Stimulated activated naive CD4-positive, alpha-beta T cell (primary cell): ENCODE data around the gene DNAJB8.

Experiments
- DNase-seq, 6 experiments: peaks; one replicate each; lab custom pipeline; 2025; lab: John Stamatoyannopoulos, UW

DNAJB8 gene

DNA sequence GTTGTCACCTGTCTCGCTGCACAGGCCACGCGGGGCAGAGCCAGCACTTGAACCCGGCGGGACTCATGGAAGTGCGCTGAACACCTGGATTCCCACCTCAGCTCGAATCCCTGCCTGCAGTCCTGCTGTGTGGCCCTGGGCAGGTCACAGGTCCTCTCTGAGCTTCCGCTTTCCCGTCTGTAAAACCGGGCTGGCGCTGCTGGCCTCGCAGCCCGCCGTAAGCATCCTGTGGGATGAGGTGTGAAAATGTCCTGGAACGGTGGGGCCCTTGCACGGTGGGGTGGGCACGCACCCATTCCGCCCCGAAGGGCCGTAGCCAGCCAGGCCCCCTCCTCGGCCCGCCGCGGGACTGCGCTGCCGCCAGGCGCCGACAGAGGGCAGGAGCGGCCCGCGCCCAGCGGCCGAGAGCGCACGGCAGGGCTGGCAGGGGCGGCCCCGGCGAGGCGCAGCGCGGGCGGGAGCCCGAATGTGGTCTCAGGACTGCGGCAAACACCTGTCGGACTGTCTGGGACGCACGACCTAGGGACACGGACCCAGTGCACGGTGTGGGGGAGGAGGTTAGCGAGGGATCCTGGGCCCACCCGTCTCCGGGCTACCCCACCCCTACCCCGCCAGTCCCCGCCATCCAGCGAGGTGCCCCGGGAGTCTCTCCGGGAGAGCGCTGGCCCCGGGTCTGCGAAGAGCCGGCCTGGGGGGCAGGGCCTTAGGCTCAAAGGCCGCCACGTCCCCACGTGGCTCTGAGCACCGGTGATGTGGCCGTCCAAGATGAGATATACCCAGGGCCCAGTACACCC lies 40.4 kb downstream of the DNAJB8 start:
- peak in 5 of 6 experiments; percentile 21 to 67 (median 51) for DNase-seq

DNA sequence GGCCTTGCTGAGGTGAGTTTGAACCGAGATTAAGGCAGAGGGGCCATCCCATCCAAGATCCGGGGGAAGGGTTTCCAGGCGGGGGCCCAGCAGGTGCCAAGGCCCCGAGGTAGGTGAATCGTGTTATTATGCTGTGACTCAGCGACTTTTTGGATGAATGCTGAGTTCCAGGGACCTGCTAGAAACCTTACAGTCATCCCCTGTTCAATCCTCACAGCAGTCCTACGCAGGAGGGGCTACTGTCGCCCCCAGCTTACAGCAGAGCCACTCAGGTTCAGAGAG lies 40.9 kb downstream of the DNAJB8 start:
- DNase-seq: no peak

DNA sequence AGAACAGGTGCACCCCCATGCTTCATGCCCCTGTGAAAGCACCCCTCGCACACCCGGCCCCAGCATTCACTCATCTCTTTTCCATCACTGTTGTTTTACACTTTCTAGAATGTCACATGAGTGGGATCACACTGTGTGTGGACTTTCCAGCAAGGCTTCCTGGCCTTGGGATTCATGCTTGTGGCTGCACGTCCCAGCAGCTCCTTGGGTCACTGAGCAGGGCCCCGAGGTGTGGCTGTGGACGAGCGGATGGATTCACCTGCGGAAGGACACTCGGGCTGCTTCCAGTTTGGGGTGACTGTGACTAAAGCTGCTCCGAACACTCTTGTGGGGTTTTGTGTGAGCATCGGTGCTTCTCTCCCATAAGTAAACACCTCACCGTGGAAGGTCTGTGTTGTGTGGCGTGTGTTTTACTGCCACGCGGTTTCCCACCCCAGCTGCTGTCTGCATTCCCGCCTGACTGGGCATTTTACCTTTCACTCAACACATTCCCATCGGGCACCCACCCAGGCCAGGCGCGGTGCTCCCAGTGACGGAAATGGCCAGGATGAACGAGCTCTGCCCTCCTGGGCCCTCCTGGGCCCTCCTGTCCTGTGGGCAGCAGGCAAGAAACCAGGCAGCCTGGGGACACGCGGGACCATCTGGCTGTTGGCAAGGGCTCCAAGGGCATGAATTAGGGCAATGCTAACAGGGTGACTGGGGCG lies 41.4 kb downstream of the DNAJB8 start:
- DNase-seq: no peak

DNA sequence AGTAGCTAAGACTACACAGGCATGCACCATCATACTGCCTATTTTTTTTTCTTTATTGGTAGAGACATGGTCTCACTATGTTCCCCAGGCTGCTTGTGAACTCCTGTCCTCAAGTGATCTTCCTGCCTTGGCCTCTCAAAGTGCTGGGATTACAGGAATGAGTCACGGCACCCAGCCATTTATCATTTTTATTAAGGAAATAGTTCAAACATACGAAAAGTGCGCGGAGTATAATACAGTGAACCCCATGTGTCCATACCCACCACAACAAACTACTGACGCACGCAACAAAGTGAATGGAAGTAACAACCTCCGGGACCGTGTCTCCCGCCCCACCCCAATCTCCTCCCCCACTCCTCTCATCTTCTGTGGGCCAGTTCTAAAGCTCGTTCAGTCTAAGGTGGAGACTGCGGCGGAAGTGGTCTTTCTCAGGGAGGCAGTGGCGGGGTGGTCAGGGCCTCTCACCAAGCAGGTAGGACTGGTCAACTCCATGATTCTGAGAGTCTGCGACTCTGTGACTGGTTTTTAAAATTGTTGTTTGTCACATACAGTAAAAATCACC lies 42.1 kb downstream of the DNAJB8 start:
- DNase-seq: no peak

DNA sequence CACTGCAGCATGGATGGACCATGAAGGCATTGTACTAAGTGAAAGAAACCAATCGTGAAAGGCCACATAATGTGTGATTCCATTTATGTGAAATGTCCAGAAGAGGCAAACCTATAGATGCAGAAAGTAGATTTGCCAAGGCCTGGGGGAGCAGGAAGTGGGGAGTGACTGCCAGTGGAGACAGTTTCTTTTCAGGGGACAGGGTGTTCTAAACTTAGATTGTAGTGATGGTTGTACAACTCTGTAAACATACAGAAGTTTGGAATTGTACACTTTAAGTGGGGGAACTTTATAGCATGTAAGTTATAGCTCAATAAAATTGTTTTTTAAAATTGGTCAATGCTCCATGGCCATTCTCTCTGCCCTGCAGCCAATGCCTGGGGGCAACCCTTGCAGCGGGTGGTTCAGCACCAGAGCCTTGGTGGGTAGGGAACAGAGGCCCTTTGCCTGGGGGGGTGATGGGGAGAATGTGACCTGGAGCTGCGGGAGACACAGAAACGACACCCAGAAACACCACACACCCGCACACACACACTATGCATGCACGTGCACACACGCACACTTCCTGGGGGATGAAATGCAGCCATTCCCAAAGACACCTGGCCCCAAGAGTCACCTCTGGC lies 43.1 kb downstream of the DNAJB8 start:
- DNase-seq: no peak

DNA sequence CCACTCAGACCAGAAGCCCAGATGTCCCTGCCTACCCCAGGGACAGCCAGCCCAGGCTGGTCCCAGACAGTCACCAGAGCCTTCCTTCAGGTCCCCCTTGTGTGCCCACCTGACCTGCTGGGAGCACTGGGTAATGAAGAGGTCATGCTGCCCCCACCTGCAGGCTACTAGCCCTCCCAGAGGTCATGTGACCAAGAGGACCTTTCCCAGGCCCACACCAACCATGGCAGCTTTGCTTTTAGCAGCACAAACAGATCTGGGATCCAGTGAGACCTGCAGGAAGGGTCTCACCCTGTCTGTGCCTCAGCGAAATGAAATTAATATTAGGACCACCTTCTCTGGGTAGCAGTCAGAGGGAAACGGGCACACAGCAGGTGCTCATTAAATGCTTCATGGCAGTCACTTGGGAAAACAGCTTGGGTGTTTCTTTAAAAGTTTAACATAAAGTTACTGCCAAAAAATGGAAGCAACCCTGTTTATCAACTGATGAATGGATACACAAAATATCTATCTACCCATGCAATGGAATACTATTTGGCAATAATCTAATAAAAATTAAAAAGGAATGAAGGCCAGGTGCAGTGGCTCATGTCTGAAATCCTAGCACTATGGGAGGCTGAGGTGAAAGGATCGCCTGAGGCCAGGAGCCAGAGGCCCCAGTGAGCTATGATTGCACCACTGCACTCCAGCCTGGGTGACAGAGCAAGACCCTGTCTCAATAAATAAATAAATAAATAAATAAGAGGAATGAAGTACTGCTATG lies 43.7 kb downstream of the DNAJB8 start:
- DNase-seq: no peak

DNA sequence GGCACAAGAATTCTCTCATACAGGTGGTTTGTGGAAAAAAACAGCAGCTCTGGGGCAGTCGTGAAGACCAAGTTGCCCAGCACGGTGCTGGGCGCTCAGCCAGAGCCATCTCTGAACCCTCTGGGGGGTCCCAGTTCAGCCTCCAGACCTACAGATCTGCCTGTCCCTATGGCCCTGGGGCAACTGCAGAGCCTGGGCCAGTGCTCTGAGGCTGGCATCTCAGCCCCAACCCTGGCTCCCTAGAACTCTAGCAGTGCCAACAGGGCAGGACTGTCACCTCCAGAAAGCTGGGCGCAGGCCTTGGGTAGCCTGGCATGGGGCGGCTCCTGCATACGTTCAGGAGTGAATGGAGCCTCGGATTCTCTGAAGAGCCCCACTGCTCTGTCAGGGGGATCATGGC lies 44.7 kb downstream of the DNAJB8 start:
- DNase-seq: no peak

DNA sequence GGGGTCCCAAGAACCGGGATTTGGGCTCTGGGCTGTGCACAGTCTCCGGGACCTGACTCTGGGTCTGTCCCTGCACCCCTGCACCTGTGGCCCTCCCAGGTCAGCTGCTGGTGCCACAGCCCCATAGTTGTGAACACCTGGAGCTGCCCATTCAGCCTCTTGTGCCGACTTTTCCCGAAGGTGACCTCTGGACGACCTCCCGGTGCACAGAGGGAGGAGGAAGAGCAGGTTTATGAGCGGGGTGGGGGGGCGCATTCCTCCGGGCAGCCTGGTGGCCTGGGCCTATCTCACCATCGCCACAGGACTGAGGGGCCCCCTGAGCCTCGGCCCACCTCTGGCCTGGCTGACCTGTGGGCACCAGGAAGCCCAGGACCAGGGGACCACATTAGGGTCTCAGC lies 45.3 kb downstream of the DNAJB8 start:
- DNase-seq: no peak

DNA sequence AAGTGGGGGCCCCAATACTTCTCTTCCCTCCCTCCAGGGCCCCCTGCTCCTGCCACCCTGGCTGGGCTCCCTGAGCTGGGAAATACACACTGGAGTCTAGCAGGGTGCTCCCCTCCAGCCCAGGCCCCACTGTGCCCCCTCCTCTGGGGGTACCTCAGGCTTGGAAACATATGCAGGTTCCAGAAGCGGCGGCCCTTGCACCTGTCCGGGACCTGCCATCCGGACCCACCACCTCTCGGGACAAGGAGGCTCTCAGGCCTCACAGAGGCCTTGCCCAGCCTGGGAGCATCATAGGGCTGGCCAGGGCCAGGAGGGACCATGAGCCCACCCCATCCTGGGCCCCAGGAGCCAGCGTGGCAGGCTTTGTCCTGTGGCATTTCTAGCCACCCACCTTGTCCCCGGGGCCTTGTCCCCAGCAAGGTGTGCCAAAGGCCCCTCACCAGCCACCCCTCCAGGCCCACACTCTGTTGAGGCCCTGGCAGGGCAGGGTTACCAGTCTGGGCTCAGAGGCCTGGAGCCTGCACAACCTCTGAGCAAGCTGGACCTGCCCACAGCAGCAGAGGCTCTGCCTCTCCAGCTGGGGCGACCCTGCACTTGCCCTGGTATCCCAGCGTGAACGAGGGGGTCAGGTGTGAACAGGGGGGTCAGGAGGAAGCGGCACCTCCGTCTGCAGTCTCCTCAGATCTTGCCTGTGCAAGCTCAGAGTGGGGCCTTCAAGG lies 45.8 kb downstream of the DNAJB8 start:
- DNase-seq: no peak

DNA sequence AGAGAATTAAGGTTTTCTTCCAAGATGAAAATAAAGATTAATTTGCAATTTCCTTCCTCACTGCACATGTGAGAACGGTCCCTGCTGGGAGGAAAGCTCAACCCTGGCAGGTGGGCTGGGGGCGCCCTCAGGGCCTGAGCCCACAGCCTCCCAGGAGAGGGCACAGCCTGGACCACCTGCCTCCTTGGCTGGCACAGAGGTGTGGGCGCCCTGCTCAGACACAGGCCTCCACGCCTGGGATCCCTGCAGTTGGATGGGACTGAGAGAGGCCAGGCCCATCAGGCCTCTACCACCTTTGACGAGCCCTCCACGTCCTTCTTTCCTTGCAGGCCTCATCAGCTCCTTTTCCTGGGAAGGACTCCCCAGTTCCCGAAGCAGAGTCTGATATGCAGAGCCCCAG lies 46.4 kb downstream of the DNAJB8 start:
- no peak for DNase-seq

DNA sequence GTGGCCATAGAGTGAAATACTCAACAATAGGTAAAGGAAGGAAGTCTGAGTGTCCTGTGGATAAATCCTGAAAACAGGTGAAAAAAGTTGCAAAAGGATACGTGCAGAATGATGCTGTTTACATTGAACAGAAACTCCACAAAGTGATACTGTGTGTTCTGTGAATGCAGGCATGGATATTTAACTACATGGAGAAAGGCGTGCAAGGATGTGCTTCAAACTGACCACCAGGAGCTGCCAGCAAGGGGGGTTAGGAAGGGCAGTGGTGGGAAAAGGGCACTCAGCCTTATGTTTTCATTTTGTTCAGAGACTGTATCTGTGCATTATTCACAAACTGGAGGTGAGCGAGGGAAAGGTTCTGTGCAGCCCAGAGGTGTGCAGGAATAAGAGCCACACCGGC lies 47.4 kb downstream of the DNAJB8 start:
- DNase-seq: no peak

DNA sequence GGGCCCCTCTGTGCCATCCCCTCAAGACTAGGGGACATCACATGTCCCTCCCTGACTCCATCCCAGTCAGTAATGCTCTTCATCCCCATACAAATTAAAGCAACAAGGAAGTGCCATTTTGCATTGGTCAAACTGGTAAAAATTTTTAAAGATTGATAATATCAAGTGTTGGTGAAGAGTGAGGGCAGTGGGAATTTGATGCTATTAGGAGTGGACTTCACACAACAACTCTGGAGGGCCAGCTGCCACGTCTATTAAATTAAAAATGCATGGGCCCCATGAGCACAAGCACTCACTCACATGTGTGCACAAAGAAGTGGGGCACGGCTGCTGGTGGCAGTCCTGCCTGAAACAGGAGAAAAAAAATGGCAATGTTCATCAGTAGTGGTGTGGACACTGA lies 47.8 kb downstream of the DNAJB8 start:
- DNase-seq: no peak

DNA sequence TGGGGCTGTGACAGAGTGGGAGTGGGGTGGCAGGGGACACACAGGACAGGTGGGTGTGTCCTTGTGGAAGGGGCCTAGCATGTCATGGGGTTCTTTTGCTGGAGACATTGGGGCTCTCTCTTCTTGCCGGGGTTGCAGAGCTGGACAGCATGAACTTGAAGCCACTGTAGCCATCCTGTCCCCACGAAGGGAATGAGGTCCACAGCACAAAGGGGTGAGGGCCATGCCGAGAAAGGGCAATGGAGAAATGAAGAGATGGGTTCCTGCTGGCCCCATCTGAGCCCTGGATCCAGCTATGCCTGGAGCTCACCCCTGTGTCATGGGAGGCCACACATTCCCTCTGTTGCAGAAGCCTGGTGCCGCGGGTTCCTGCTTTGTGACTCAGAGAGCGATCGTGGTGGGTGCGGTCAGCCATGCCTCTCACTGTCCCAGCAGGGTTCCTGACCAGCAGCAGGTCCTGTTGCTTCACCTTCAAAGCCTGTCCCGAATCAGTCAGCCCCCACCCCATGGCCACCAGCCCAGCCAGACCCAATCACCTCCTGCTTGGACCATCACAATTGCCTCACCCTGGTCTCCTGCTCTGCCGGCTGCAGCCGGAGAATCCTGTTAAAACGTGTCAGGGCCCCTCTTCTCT lies 50.0 kb downstream of the DNAJB8 start:
- DNase-seq: no peak

DNA sequence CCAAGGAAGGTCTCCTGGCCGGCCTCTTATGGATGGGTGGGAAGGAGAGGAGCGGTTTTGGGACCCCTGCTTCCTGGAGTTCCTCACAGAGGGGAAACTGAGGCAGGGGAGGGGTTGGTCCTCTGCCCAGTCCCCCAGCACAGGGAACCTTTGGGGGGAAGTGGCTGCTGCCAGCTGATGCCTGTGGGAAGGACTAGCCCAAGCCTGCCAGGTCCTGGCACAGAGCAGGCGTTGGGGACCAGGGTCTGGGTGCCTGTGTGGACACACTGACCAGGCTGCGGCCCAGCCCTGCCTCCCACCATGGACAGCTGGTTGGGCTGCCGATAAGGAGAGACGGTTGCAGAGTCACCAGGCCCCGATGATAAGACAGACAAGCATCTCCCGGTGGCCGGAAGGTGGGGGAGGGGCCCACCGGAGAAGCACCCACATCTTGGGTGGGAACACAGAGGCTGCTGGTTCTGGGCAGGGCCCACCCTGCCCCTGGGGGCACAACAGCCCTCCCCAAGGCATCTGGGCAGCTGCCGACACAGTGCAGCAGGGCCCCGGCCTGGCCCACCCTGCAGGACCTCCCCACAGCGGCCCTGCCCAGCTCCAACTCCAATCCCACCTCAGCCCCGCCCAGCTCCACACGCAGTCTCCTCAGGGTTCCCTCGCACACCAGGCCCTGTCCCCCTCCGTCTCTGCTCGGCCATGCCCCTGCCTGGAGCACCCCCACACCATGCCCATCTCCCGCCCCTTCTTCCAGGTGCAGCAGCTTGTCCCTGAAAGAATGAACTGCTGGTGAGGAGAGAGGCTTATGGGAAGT lies 50.7 kb downstream of the DNAJB8 start:
- no peak for DNase-seq

DNA sequence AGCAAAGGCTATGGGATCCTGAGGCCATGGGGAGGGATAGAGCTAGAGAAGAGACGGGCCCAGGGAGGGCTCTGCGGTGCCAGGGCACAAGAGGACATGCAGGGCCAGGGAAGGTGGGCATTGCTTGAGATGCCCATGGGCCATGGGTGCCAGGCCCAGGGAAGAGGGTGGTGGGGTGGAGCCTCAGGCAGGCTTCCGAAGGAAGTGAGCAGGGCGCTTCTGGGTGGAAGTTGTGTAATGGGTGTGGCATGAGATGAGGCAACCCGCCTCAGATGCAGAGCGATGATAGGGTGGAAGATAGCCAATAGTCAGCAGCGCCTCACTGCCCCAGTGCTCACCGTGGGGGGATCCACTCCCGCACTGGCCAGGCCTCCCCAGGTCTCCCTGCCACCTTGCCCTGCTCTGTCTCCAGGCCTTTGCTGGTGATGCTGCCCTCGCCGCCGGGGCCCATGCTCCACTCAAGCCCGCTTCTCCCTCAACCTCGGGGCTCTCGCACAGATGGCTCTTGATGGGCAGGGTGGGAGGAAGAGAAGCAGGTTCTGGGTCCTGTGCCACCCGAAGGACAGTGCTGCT lies 51.4 kb downstream of the DNAJB8 start:
- no peak for DNase-seq

DNA sequence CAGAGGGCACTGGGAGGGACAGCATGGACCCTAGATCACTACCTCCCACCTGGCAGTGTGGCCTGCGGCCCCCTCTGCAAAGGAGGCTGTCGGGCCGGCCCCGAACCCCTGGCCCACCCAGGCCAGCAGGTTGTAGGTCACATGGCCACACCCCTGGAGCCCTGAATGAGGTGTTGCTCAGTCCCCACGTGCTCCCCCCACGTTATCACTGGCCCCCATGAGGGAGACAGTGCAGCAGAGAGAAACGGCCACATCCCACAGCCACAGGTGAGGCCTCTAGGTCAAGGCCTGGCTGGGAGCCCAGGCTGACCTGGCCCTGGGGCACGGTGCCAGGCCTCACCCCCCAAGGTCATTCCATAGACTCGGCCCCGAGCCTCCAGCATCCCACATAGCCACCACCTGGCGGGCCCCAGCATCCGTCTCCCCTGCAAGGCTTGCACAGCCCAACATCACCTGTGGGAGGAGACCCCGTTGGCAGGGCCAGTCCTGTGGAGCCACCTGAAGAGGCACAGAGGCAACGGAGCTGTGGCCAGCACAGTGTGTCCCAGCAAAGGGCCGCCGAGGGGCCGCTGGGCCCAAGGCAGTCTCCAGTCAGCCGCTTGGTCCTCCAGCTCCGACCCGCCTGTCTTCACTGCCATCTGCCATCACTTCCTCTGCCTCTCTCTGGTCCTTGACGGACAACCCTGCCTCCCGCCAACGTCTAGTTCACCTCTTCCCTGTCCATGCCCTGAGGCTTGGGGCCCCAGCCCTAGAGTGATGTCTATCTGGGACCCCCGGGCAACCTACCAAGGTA lies 53.1 kb downstream of the DNAJB8 start:
- DNase-seq: no peak

DNA sequence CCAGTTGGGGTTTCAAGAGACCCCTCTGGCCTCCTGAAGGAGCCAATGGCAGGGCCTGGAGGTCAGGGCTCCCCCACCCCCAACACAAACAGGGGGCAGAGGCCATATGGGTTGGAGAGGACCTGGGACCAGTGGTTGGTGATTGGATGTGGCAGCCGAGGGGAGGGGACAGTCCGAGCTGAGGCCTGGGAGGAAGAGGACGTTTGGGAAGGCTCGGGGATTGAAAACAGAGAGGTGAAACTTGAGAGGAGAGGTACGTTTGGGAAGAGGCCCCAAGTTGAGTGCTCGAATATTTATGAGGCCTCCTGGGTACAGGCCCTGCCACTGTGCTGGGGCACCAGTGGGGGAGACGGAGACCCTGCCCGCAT lies 53.7 kb downstream of the DNAJB8 start:
- no peak for DNase-seq
